ENCODE data around the gene IL1RN.

- TF ChIP-seq CTCF (IDR thresholded peaks at IDR 0.05; ENCODE audit: extremely low read depth in 1 of 2, insufficient read depth in 1 of 2, low read depth in 1 of 2, low read length in 2 of 2): no peak
- TF ChIP-seq MAX (IDR thresholded peaks at IDR 0.05; ENCODE audit: insufficient read depth, insufficient read length): no peak
- no peak for TF ChIP-seq JUN (IDR thresholded peaks at IDR 0.05; ENCODE audit: borderline replicate concordance, insufficient read depth, insufficient read length, low read depth)
- TF ChIP-seq POLR2A (IDR thresholded peaks at IDR 0.05; ENCODE audit: low read depth, low read length): no peak
- TF ChIP-seq EZH2 (IDR thresholded peaks at IDR 0.05; ENCODE audit: borderline replicate concordance, low read depth, low read length, severe bottlenecking): no peak
- TF ChIP-seq MYC (IDR thresholded peaks at IDR 0.05; ENCODE audit: low read depth, low read length): no peak
- no peak for TF ChIP-seq POLR2AphosphoS5 (IDR thresholded peaks at IDR 0.05; ENCODE audit: insufficient read depth, low read depth, low read length)
- TF ChIP-seq FOS (IDR thresholded peaks at IDR 0.05; ENCODE audit: borderline replicate concordance, insufficient read depth, low read length): no peak
- TF ChIP-seq GATA2 (IDR thresholded peaks at IDR 0.05; ENCODE audit: insufficient read depth, insufficient read length, low read depth, low read length): no peak
Observed at GRCh38 chr2:113172721-113173541, 45.5 kb downstream of the IL1RN start.
